T-cell (primary cell): ENCODE results near the gene NRL. TPM values are rescaled to one million over a fixed set of nuclear protein-coding genes. Genes with fewer than 3 reads are reported as not detected.

Source experiments
- ATAC-seq, 4 experiments: fragments of 200-7000 bp in 3 of 4; fragments of 150-1000 bp in 1 of 4; cut with Tn5 transposase; replicated peaks in 1 of 4; 1 replicate in 3 of 4; 2 replicates in 1 of 4; pipeline ENCODE4 v1.10.0; 2021; ENCODE audit warnings: moderate library complexity in 3 of 4, mild to moderate bottlenecking in 2 of 4, moderate number of reproducible peaks in 1 of 4
- CTCF ChIA-PET, 2 donors: fragments of 300-600 bp; sonication (Branson Sonifier 250); formaldehyde crosslinking; loops; one replicate each; lab custom pipeline; 2022; ENCODE audit warnings: antibody characterized with exemption in 2 of 2; lab: Charles Lee
- POLR2A ChIA-PET, 2 donors: fragments of 300-600 bp; sonication (Branson Sonifier 250); formaldehyde crosslinking; loops; one replicate each; lab custom pipeline; 2022; ENCODE audit warnings: antibody characterized with exemption in 2 of 2; lab: Charles Lee
- DNase-seq, 35 experiments: peaks; one replicate each; pipeline versions ENCODE4 v3.0.0 to v3.0.0-alpha.2; 2013 to 2023
- H3K27ac ChIP-seq: one replicate; pipeline ENCODE4 v1.5.1; 2013; ENCODE audit warnings: low read length
- H3K27me3 ChIP-seq, 2 experiments: replicated peaks in 1 of 2; 1 replicate in 1 of 2; 2 replicates in 1 of 2; pipeline versions ENCODE4 v1.6.1 to v1.7.0; 2013; ENCODE audit warnings: low read length in 1 of 2, mixed read lengths in 1 of 2; ENCODE audit not compliant: control insufficient read depth in 2 of 2, insufficient read depth in 2 of 2; ENCODE audit errors: extremely low read depth in 1 of 2
- H3K36me3 ChIP-seq, 2 donors: 1 replicate in 1 of 2; 2 replicates in 1 of 2; pipeline versions ENCODE4 v1.6.1 to v1.7.0; 2013; ENCODE audit warnings: low read length in 1 of 2; ENCODE audit not compliant: control insufficient read depth in 2 of 2, insufficient read depth in 1 of 2; ENCODE audit errors: extremely low read depth in 1 of 2
- H3K4me1 ChIP-seq, 2 experiments: 1 replicate in 1 of 2; 2 replicates in 1 of 2; pipeline versions ENCODE4 v1.6.1 to v1.7.0; 2013; ENCODE audit warnings: low read length in 2 of 2, mixed read lengths in 1 of 2; ENCODE audit not compliant: insufficient read depth in 2 of 2, control insufficient read depth in 1 of 2; ENCODE audit errors: extremely low read depth in 1 of 2
- H3K4me3 ChIP-seq, 2 donors: 1 replicate in 1 of 2; 2 replicates in 1 of 2; pipeline versions ENCODE4 v1.5.1 to v1.7.0; 2013; ENCODE audit warnings: mild to moderate bottlenecking in 2 of 2, low read length in 1 of 2, moderate library complexity in 1 of 2; ENCODE audit not compliant: control insufficient read depth in 1 of 2; ENCODE audit errors: extremely low read depth in 1 of 2
- H3K9me3 ChIP-seq: 2 replicates; pipeline ENCODE4 v1.7.0; 2013
- H3K27ac Mint-ChIP-seq, 2 donors: one replicate each; pipeline ENCODE4 v1.8.0; 2020 to 2021; ENCODE audit warnings: mild to moderate bottlenecking in 2 of 2, mixed read lengths in 2 of 2
- H3K27me3 Mint-ChIP-seq, 2 donors: one replicate each; pipeline ENCODE4 v1.8.0; 2021 to 2022; ENCODE audit warnings: mixed read lengths in 2 of 2
- H3K36me3 Mint-ChIP-seq: one replicate; pipeline ENCODE4 v1.8.0; 2021; ENCODE audit warnings: mixed read lengths
- H3K4me1 Mint-ChIP-seq, 3 donors: one replicate each; pipeline ENCODE4 v1.8.0; 2020 to 2022; ENCODE audit warnings: mixed read lengths in 3 of 3, mild to moderate bottlenecking in 1 of 3
- H3K4me3 Mint-ChIP-seq, 3 donors: one replicate each; pipeline ENCODE4 v1.8.0; 2020 to 2022; ENCODE audit warnings: mild to moderate bottlenecking in 3 of 3, mixed read lengths in 3 of 3, moderate library complexity in 3 of 3
- H3K9me3 Mint-ChIP-seq, 3 donors: one replicate each; pipeline ENCODE4 v1.8.0; 2020 to 2022; ENCODE audit warnings: mixed read lengths in 3 of 3
- WGBS: methylation state at CpG from one replicate; pipeline ENCODE4 v1.1.5; 2013; ENCODE audit warnings: missing lambda C conversion rate; ENCODE audit not compliant: insufficient coverage; 5-methylcytosine and 5-hydroxymethylcytosine counted together
- total RNA-seq, 35 experiments: library from RNA in 6 of 35; stranded (reverse) in 6 of 35; fragments of 120-200 nt in 1 of 35; gene quantifications; one replicate each; pipeline versions ENCODE4 v1.2.1 to v1.2.4 and lab custom pipeline; 2013 to 2026

The NRL gene
- total RNA-seq, 5 donors from 2014 or later (not counting 1 experiment from before 2014, with no cell fraction given): 1.9 to 3.7 (median 3.4) TPM

DNA sequence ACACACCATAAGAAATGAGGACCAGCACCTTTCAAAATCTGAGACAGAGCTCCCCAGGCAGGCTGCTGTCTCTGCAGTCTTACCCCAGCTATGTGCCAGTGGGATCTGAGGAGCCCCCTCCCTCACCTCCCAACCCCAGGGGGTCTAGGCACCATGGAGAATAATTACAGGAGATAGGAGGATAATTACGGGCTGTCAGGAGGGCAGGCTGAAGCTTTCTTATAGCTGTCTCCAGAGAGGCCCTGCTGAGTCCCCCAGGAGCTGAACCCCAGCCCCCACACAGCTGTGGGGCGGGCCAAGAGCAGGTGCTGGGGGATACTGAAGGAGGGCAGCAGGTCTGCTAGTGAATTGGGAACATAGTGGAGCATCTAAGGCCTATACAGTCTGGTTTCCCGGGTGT is 36.6 kb downstream of the NRL start:
- no peak overlapping the region for H3K4me3 Mint-ChIP-seq

DNA sequence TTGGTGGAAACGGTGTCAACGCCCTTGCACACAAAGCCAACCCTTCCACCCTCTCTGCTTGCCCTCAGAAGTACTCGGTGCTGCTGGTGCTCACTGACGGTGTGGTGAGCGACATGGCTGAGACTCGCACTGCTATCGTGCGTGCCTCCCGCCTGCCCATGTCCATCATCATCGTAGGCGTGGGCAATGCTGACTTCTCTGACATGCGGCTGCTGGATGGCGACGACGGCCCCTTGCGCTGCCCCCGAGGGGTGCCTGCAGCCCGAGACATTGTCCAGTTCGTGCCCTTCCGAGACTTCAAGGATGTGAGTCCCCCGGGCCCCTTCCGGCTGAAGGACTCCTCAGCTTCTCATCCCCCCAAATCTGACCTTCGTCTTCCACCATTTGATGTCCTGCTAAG is 37.7 kb downstream of the NRL start:
- Mint-ChIP-seq H3K4me3 (no peak overlapping the region), H3K36me3 (no peaks in the 10 kb centered on the region), H3K27ac (no peak overlapping the region), H3K27me3 (no peaks in the 10 kb centered on the region), H3K9me3 (no peaks in the 10 kb centered on the region), H3K4me1 (peaks cover 13 to 21% (median 15%) of the 10 kb centered on the region in 3 donors)
- DNase-seq (no peak), ATAC-seq (no peak)
- POLR2A ChIA-PET: no interaction called here
- no peaks in the 10 kb centered on the region for H3K9me3 ChIP-seq
- H3K27me3 ChIP-seq: peaks cover 0 to 17% of the 10 kb centered on the region in 2 experiments
- H3K4me3 ChIP-seq: no peak overlapping the region
- H3K27ac ChIP-seq: no peak overlapping the region
- H3K4me1 ChIP-seq: peaks cover 6 to 19% of the 10 kb centered on the region in 2 experiments
- no peaks in the 10 kb centered on the region for H3K36me3 ChIP-seq
- 93% methylated on average over 23 of the region's 23 CpGs for WGBS
- CTCF ChIA-PET: no interaction called here

More for the DNA sequence above, 36.6 kb downstream of the NRL start:
- peaks cover 0 to 8% of the 10 kb centered on the region in 2 experiments for H3K27me3 ChIP-seq
- Mint-ChIP-seq H3K4me1 (peaks cover 15 to 26% (median 18%) of the 10 kb centered on the region in 3 donors), H3K27ac (no peak overlapping the region), H3K9me3 (no peaks in the 10 kb centered on the region), H3K36me3 (no peaks in the 10 kb centered on the region), H3K27me3 (no peaks in the 10 kb centered on the region)
- no peak overlapping the region for H3K27ac ChIP-seq
- H3K9me3 ChIP-seq: no peaks in the 10 kb centered on the region
- H3K36me3 ChIP-seq: no peaks in the 10 kb centered on the region
- ChIA-PET CTCF (no interaction called here), POLR2A (no interaction called here)
- peaks cover 6 to 22% of the 10 kb centered on the region in 2 experiments for H3K4me1 ChIP-seq
- ATAC-seq (no peak), DNase-seq (no peak)
- WGBS: no CpG with 5 or more reads among the region's 3 CpGs
- H3K4me3 ChIP-seq: no peak overlapping the region

DNA sequence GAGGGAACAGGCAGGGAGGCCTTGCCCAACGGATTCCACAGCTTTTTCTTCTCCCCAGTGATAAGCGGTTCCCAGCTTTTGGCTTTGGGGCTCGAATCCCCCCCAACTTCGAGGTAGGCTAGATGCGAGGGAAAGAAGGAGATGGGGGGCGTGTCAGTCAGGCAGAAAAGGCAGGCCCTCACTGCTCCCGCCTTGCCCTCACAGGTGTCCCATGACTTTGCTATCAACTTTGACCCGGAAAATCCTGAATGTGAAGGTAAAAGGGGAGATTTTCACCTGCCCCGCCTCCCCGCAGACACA is 38.5 kb downstream of the NRL start:
- ATAC-seq (no peak), DNase-seq (no peak)
- Mint-ChIP-seq H3K4me3 (no peak overlapping the region), H3K9me3 (no peaks in the 10 kb centered on the region), H3K27me3 (no peaks in the 10 kb centered on the region), H3K27ac (no peak overlapping the region), H3K4me1 (peaks cover 10 to 17% (median 12%) of the 10 kb centered on the region in 3 donors), H3K36me3 (no peaks in the 10 kb centered on the region)
- peaks cover 6 to 12% of the 10 kb centered on the region in 2 experiments for H3K4me1 ChIP-seq
- WGBS: 80% methylated on average over 1 of the region's 10 CpGs
- peaks cover 0 to 26% of the 10 kb centered on the region in 2 experiments for H3K27me3 ChIP-seq
- POLR2A ChIA-PET: no interaction called here
- CTCF ChIA-PET: no interaction called here
- H3K36me3 ChIP-seq: no peaks in the 10 kb centered on the region
- H3K27ac ChIP-seq: no peak overlapping the region
- no peaks in the 10 kb centered on the region for H3K9me3 ChIP-seq
- no peak overlapping the region for H3K4me3 ChIP-seq

DNA sequence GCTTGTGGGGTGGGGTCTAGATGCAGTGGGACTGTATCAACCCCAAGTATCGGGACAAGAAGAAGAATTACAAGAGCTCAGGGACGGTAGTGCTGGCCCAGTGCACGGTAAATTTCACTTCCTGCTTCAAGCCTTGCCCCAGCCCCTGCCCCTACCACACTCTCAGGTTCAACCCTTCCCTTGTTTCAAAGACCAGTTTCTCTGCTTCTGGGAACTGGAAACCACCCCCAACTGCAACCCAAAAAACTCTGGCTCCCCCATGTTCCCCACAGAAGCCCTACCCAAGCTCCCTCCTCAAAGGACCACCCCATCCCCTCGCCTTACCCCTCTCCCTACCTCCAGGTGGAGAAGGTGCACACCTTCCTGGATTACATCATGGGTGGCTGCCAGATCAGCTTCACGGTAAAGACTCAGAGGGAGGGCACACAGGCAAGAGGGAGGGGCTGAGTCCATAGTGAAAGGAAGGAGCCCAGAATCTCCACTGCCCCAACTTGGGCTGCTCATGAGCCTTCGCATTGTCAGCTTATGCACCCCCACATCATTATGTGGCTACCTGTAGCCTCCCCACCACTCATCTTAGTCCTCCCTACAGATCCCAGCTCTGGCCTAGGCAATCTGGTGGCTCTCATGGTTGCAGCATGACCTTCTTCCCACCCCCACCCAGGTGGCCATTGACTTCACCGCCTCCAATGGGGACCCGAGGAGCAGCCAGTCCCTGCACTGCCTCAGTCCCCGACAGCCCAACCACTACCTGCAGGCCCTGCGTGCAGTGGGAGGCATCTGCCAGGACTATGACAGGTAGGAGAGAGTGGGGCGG is 39.1 kb downstream of the NRL start:
- Mint-ChIP-seq H3K27ac (no peak overlapping the region), H3K4me3 (no peak overlapping the region), H3K4me1 (peaks cover 6 to 14% (median 8%) of the 10 kb centered on the region in 3 donors), H3K27me3 (peaks cover 5% of the 10 kb centered on the region in 2 donors), H3K9me3 (no peaks in the 10 kb centered on the region), H3K36me3 (no peaks in the 10 kb centered on the region)
- Histone ChIP-seq H3K9me3 (no peaks in the 10 kb centered on the region), H3K36me3 (no peaks in the 10 kb centered on the region), H3K27me3 (peaks cover 0 to 29% of the 10 kb centered on the region in 2 experiments), H3K4me1 (peaks cover 5 to 8% of the 10 kb centered on the region in 2 experiments), H3K4me3 (no peak overlapping the region), H3K27ac (no peak overlapping the region)
- CTCF ChIA-PET: interaction anchor here in 1 of 2 donors (0.8 kb wide), 1 partner anchor 15 kb away, joined by 3 read pairs; no protein-coding TSS in a partner anchor
- no peak for ATAC-seq
- POLR2A ChIA-PET: no interaction called here
- 60% methylated on average over 4 of the region's 11 CpGs for WGBS
- DNase-seq: no peak

DNA sequence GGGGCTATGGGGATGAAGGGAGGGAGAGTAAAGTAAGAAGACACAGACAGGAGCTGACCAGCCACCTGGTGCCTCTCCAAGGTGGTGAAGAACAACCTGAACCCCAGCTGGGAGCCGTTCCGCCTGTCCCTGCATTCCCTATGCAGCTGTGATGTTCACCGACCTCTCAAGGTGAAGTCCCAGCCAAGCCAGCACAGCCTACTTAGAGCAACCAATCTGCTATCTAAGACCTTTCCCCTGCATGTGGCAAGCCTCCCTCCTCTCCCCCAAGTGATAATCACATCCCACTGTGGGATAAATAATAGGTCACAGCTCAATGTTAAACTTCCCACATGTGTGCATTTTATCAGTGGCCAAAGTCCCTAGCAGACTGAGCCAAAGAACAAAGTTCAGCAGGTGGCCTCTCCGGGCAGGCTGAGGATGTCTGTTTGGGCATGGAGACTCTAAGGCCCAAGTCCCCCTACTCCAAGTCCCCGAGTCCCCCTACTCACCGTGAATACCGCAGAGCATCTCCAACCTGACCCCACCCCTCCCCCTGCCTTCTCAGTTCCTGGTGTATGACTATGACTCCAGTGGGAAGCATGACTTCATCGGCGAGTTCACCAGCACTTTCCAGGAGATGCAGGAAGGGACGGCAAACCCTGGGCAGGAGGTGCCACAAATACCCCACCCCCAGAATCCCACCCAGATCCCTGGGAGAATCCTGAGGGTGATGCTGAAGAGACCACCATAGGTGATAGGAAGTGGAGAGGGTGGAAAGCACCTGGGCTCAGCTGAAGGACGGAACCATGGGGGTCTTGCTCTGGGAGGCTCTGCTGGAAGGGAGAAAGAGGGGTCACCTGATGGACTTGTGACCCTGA is 39.9 kb downstream of the NRL start:
- no peak overlapping the region for H3K27ac Mint-ChIP-seq
- Histone ChIP-seq H3K4me1 (peaks cover 0 to under 1% of the 10 kb centered on the region in 2 experiments), H3K36me3 (no peaks in the 10 kb centered on the region), H3K27ac (no peak overlapping the region), H3K4me3 (no peak overlapping the region), H3K27me3 (peaks cover 0 to 32% of the 10 kb centered on the region in 2 experiments), H3K9me3 (no peaks in the 10 kb centered on the region)
- 86% methylated on average over 3 of the region's 11 CpGs for WGBS
- no peaks in the 10 kb centered on the region for H3K36me3 Mint-ChIP-seq
- peaks cover 0 to 6% (median 2%) of the 10 kb centered on the region in 3 donors for H3K4me1 Mint-ChIP-seq
- H3K9me3 Mint-ChIP-seq: no peaks in the 10 kb centered on the region
- DNase-seq: no peak
- ChIA-PET POLR2A (no interaction called here), CTCF (interaction anchor here in 1 of 2 donors (0.8 kb wide), 1 partner anchor 16 kb away, joined by 3 read pairs; no protein-coding TSS in a partner anchor)
- peaks cover 6 to 10% of the 10 kb centered on the region in 2 donors for H3K27me3 Mint-ChIP-seq
- no peak overlapping the region for H3K4me3 Mint-ChIP-seq
- ATAC-seq: no peak
